GM18951 (cell line): ENCODE results near the gene TRAPPC6A.

Experiments
- POLR2A ChIP-seq: IDR thresholded peaks from 4 replicates; pipeline ENCODE4 v1.6.1; 2011; ENCODE audit warnings: mild to moderate bottlenecking; ENCODE audit not compliant: insufficient read length, insufficient read depth; ENCODE audit errors: extremely low read depth
- in situ Hi-C: fragments of 300-500 bp; cut with MboI; formaldehyde crosslinking; loops from one replicate; pipeline ENCODE4 v1.12.0; 2022; ENCODE audit warnings: low sequenced_read_pairs, mixed read lengths, inconsistent platforms; ENCODE audit not compliant: unreplicated experiment

Gene TRAPPC6A

GRCh38 chr19:45178262-45179071 is 430 bp upstream of the TRAPPC6A start, which contains the start of gene BLOC1S3:
TSS of gene BLOC1S3 (plus strand) at chr19:45178784. CDS start at chr19:45179297, 513 bp downstream.
- peak; percentile 85 for TF ChIP-seq POLR2A
- in situ Hi-C loops, result no loop called here

GRCh38 chr19:45175515-45176345 is 2.3 kb downstream of the TRAPPC6A start:
- in situ Hi-C loops, result no loop called here
- TF ChIP-seq POLR2A, result no peak

- in situ Hi-C loops, result no loop called here
Observed at GRCh38 chr19:45173816-45174215, 4.2 kb downstream of the TRAPPC6A start.

GRCh38 chr19:45172611-45173208 is 5.3 kb downstream of the TRAPPC6A start:
- no peak for TF ChIP-seq POLR2A
- in situ Hi-C loops, result no loop called here

More at GRCh38 chr19:45173816-45174215, 4.2 kb downstream of the TRAPPC6A start:
- no peak for TF ChIP-seq POLR2A

- no peak for TF ChIP-seq POLR2A
- in situ Hi-C loops, result no loop called here
Observed at GRCh38 chr19:45172173-45172572, 5.9 kb downstream of the TRAPPC6A start.

GRCh38 chr19:45171211-45171623 is 6.8 kb downstream of the TRAPPC6A start:
- in situ Hi-C loops, result no loop called here
- TF ChIP-seq POLR2A, result no peak

- in situ Hi-C loops, result no loop called here
Observed at GRCh38 chr19:45170146-45171106, 7.6 kb downstream of the TRAPPC6A start.

GRCh38 chr19:45169602-45170001 is 8.4 kb downstream of the TRAPPC6A start:
- in situ Hi-C loops, result no loop called here
- TF ChIP-seq POLR2A, result no peak

More at GRCh38 chr19:45170146-45171106, 7.6 kb downstream of the TRAPPC6A start:
- no peak for TF ChIP-seq POLR2A

GRCh38 chr19:45168767-45169351 is 9.2 kb downstream of the TRAPPC6A start:
- TF ChIP-seq POLR2A, result no peak
- in situ Hi-C loops, result no loop called here

GRCh38 chr19:45166723-45167252 is 11.2 kb downstream of the TRAPPC6A start:
- in situ Hi-C loops, result no loop called here
- no peak for TF ChIP-seq POLR2A

GRCh38 chr19:45164577-45165335 is 13.3 kb downstream of the TRAPPC6A start:
- in situ Hi-C loops, result no loop called here
- TF ChIP-seq POLR2A, result peak; percentile 47
